ENCODE measurements around the gene DOCK10.

DOCK10 gene

DNA sequence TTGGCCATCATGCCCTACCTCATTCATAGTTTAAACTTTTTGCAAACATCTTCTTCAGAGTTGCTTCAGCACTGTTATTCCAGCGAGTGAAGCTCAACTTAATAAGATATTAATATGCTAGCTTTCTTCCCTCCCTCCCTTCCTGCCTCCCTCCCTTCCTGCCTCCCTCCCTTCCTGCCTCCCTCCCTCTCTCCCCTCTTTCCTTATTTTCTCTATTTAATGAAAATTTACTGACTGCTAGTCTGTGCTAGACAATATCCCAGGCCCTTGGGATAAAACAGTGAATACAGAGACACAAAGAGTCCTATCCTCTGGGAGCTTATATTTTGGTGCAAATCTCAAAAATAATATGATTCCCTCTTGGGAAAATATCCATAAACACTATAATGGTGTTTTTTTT lies 42.9 kb downstream of the DOCK10 start:
- TF ChIP-seq CTCF (IDR thresholded peaks at IDR 0.05) = no peak

DNA sequence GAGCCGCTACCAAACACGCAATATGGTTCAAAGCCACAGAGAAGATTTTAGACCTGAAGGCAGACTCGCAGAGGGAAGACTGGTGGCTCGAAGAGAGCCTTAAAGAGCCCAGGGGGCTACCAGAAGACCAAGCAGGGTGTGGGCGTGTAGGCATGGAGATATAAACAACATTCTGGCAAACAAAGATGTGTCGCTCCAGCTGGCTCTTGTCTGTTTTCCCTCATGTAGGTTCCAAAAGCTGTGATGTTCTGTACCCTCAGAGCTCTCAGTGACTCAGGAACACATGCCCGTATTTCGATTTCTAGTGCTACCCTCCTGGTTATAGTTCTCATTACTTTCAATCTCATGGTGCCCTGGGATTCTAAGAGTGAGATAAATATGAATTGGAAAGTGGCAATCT lies 44.5 kb downstream of the DOCK10 start:
- Histone ChIP-seq H3K27me3 (no peaks in the 10 kb centered on the region), H3K27ac (no peak overlapping the region), H3K36me3 (no peaks in the 10 kb centered on the region), H3K4me1 (ENCODE audit: control insufficient read depth in 1 of 2, insufficient read depth in 1 of 2, low read depth in 1 of 2, low read length in 1 of 2) (peaks cover 7 to 11% of the 10 kb centered on the region in 2 experiments), H3K4me3 (ENCODE audit: low read depth in 1 of 2, low read length in 1 of 2) (no peak overlapping the region), H3K9me3 (no peaks in the 10 kb centered on the region)
- TF ChIP-seq CTCF (IDR thresholded peaks at IDR 0.05) = no peak

More for the DNA sequence above, 42.9 kb downstream of the DOCK10 start:
- Histone ChIP-seq H3K4me1 (ENCODE audit: control insufficient read depth in 1 of 2, insufficient read depth in 1 of 2, low read depth in 1 of 2, low read length in 1 of 2) (peaks cover 7 to 11% of the 10 kb centered on the region in 2 experiments), H3K36me3 (no peaks in the 10 kb centered on the region), H3K4me3 (ENCODE audit: low read depth in 1 of 2, low read length in 1 of 2) (no peak overlapping the region), H3K9me3 (no peaks in the 10 kb centered on the region), H3K27ac (no peak overlapping the region), H3K27me3 (no peaks in the 10 kb centered on the region)

GRCh38 chr2:224995419-224995818 lies 46.8 kb downstream of the DOCK10 start:
- TF ChIP-seq CTCF (IDR thresholded peaks at IDR 0.05) = no peak
- no peak overlapping the region for H3K4me3 ChIP-seq (ENCODE audit: low read depth in 1 of 2, low read length in 1 of 2)
- no peak overlapping the region for H3K27ac ChIP-seq
- no peaks in the 10 kb centered on the region for H3K9me3 ChIP-seq
- H3K36me3 ChIP-seq = no peaks in the 10 kb centered on the region
- no peaks in the 10 kb centered on the region for H3K27me3 ChIP-seq
- peaks cover 7 to 11% of the 10 kb centered on the region in 2 experiments for H3K4me1 ChIP-seq (ENCODE audit: control insufficient read depth in 1 of 2, insufficient read depth in 1 of 2, low read depth in 1 of 2, low read length in 1 of 2)

DNA sequence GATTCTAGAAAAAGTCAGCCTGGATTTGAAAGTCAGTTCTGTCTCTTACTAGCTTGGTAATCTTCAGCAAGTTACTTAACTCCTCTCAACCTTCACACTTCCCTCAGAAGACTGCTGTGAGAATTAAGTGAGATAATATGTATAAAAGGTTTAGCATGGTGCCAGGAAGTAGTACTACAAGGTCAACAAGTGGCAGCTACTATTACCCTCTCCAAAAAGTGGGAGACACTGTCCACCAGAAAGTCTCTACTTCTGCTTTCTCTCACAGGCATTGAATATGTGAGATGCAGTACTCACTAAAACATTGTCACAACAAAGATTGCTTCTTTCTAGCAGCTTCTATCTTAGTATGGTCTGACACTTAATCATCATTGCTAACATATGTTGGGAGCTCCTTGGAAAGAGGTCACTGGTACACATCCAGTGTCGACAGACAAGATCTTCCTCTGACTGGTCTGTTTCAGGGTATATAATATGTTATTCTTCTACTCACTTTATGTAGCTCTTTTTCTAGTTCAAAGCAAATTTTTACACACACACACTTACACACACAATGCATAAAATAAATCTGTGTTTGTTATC lies 47.9 kb downstream of the DOCK10 start:
- no peak for TF ChIP-seq CTCF (IDR thresholded peaks at IDR 0.05)
- no peaks in the 10 kb centered on the region for H3K27me3 ChIP-seq
- H3K9me3 ChIP-seq = no peaks in the 10 kb centered on the region
- no peak overlapping the region for H3K4me3 ChIP-seq (ENCODE audit: low read depth in 1 of 2, low read length in 1 of 2)
- peaks cover 5 to 7% of the 10 kb centered on the region in 2 experiments for H3K4me1 ChIP-seq (ENCODE audit: control insufficient read depth in 1 of 2, insufficient read depth in 1 of 2, low read depth in 1 of 2, low read length in 1 of 2)
- H3K36me3 ChIP-seq = no peaks in the 10 kb centered on the region
- H3K27ac ChIP-seq = no peak overlapping the region

- H3K4me1 ChIP-seq (ENCODE audit: control insufficient read depth in 1 of 2, insufficient read depth in 1 of 2, low read depth in 1 of 2, low read length in 1 of 2) = peaks cover 5 to 7% of the 10 kb centered on the region in 2 experiments
- no peak overlapping the region for H3K4me3 ChIP-seq (ENCODE audit: low read depth in 1 of 2, low read length in 1 of 2)
- H3K27me3 ChIP-seq = no peaks in the 10 kb centered on the region
- H3K9me3 ChIP-seq = no peaks in the 10 kb centered on the region
- H3K27ac ChIP-seq = no peak overlapping the region
- no peak for TF ChIP-seq CTCF (IDR thresholded peaks at IDR 0.05)
- no peaks in the 10 kb centered on the region for H3K36me3 ChIP-seq
Measured at GRCh38 chr2:224990710-224991109, 51.6 kb downstream of the DOCK10 start.

Measured in neutrophil (primary cell).